ENCODE results near the gene ZNF552.
"Not testable (repeated sequence)": the region's sequence is repeated elsewhere in the genome, so short reads cannot be mapped to it uniquely, and the experiment has no call there.

- TF ChIP-seq CTCF (IDR thresholded peaks at IDR 0.05); POLR2A (IDR thresholded peaks at IDR 0.05; ENCODE audit: low read depth): not testable (repeated sequence)
Measured at GRCh38 chr19:57796580-57796979, 18.1 kb downstream of the ZNF552 start.

Data from esophagus muscularis mucosa (tissue), 3 donors.